HG02763 (cell line): ENCODE measurements around the gene CCL15.
"Not testable (repeated sequence)": the region's sequence is repeated elsewhere in the genome, so short reads cannot be mapped to it uniquely, and the experiment has no call there.

ENCODE experiments used
- ATAC-seq: cut with Tn5 transposase; IDR thresholded peaks from one replicate; pipeline ENCODE4 v1.9.1; 2021; ENCODE audit warnings: mild to moderate bottlenecking, moderate library complexity; ENCODE audit not compliant: unreplicated experiment

CCL15 gene

GRCh38 chr17:35995346-35995745 is 6.0 kb downstream of the CCL15 start:
- not testable (repeated sequence) for ATAC-seq

- ATAC-seq = no peak
These were observed 10.3 kb downstream of the CCL15 start for GRCh38 chr17:35991075-35991474.

GRCh38 chr17:35988164-35988563 is 13.2 kb downstream of the CCL15 start:
- no peak for ATAC-seq

- ATAC-seq = no peak
These were observed 14.7 kb downstream of the CCL15 start, which contains the start of gene CCL14 for GRCh38 chr17:35986643-35987042. Gene CCL14, minus strand, starts transcription at chr17:35986729. Its CDS starts 80 bp downstream, at chr17:35986649.

- ATAC-seq = no peak
These were observed 17.2 kb downstream of the CCL15 start for GRCh38 chr17:35984140-35984539.

GRCh38 chr17:35982409-35983191 is 18.8 kb downstream of the CCL15 start:
- ATAC-seq = no peak

GRCh38 chr17:35981908-35982330 is 19.4 kb downstream of the CCL15 start:
- ATAC-seq = no peak

- no peak for ATAC-seq
These were observed 20.1 kb downstream of the CCL15 start, which contains the start of gene CCL16 for GRCh38 chr17:35981246-35981645. Gene CCL16, minus strand, starts transcription at chr17:35981497. Its CDS starts 77 bp downstream, at chr17:35981420.

GRCh38 chr17:35978346-35978745 is 23.0 kb downstream of the CCL15 start:
- no peak for ATAC-seq

GRCh38 chr17:35977509-35977908 is 23.8 kb downstream of the CCL15 start:
- no peak for ATAC-seq

GRCh38 chr17:35973333-35974260 is 27.8 kb downstream of the CCL15 start:
- ATAC-seq = no peak

- ATAC-seq = no peak
These were observed 28.4 kb downstream of the CCL15 start for GRCh38 chr17:35972945-35973332.

- ATAC-seq = no peak
These were observed 28.8 kb downstream of the CCL15 start for GRCh38 chr17:35972535-35972934.

GRCh38 chr17:35972066-35972465 is 29.3 kb downstream of the CCL15 start:
- no peak for ATAC-seq

GRCh38 chr17:35969558-35970380 is 31.6 kb downstream of the CCL15 start:
- ATAC-seq = no peak

- no peak for ATAC-seq
These were observed 32.8 kb downstream of the CCL15 start for GRCh38 chr17:35968520-35969054.

- no peak for ATAC-seq
These were observed 36.1 kb downstream of the CCL15 start for GRCh38 chr17:35965272-35965671.

- ATAC-seq = no peak
These were observed 37.7 kb downstream of the CCL15 start for GRCh38 chr17:35963663-35964062.

GRCh38 chr17:35953720-35954119 is 47.6 kb downstream of the CCL15 start:
- no peak for ATAC-seq

GRCh38 chr17:35949401-35949800 is 52.0 kb downstream of the CCL15 start:
- ATAC-seq = no peak
